BLaER1 treated with 17β-estradiol and CSF1 and Interleukin-3, amounts not matched to agents 10 nM and 100 nM (cell line): Measurements from ENCODE around the gene DARS1.
A peak's percentile ranks its signal among the peaks of the same experiment; 100 is the strongest.

Source experiments
- H3K27ac ChIP-seq, 11 experiments: shearing (Covaris generic); formaldehyde crosslinking; 2 replicates each; pipeline ENCODE4 v1.8.1; 2022
- H3K27me3 ChIP-seq, 11 experiments: shearing (Covaris generic); formaldehyde crosslinking; 2 replicates each; pipeline ENCODE4 v1.8.1; 2022
- H3K36me3 ChIP-seq, 11 experiments: shearing (Covaris generic); formaldehyde crosslinking; 2 replicates each; pipeline ENCODE4 v1.8.1; 2022
- H3K4me1 ChIP-seq, 10 experiments: shearing (Covaris generic); formaldehyde crosslinking; 2 replicates each; pipeline ENCODE4 v1.8.1; 2022
- H3K4me2 ChIP-seq, 11 experiments: shearing (Covaris generic); formaldehyde crosslinking; 2 replicates each; pipeline ENCODE4 v1.8.1; 2022
- H3K4me3 ChIP-seq, 10 experiments: shearing (Covaris generic); formaldehyde crosslinking; 2 replicates each; pipeline ENCODE4 v1.8.1; 2022
- H3K9ac ChIP-seq, 11 experiments: shearing (Covaris generic); formaldehyde crosslinking; 2 replicates each; pipeline ENCODE4 v1.8.1; 2022
- H3K9me3 ChIP-seq, 11 experiments: shearing (Covaris generic); formaldehyde crosslinking; replicated peaks in 1 of 11; 2 replicates each; pipeline ENCODE4 v1.8.1; 2022
- H4K20me1 ChIP-seq, 11 experiments: shearing (Covaris generic); formaldehyde crosslinking; 2 replicates each; pipeline ENCODE4 v1.8.1; 2022
- Cebpa-rat ChIP-seq, 11 experiments: shearing (Covaris generic); IDR thresholded peaks; 2 replicates each; pipeline ENCODE4 v1.8.1; 2022

Gene DARS1

DNA sequence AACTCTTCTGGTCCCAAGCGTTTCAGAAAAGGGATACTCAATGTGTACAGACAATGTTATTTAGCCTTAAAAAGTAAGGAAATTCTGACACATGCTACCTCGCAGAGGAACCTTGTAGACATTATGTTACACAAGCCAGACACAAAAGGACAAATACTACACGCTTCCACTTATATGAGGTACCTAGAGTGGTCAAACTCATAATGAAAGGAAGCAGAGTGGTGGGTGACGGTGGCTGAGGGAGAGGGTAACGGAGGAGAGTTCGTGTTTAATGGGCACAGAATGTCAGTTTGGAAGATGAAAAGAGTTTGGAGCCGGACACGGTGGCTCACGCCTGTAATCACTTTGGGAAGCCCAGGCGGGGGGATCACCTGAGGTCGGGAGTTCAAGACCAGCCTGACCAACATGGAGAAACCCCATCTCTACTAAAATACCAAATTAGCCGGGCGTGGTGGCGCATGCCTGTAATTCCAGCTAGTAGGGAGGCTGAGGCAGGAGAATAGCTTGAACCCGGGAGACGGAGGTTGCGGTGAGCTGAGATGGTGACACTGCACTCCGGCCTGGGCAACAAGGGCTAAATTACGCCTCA lies 110.6 kb downstream of the DARS1 start:
- H3K27ac ChIP-seq, result peak overlapping the region in 7 of 11 experiments; percentile 92 to 96 (median 95); a peak in 7 of 22 replicates
- H3K4me3 ChIP-seq, result peak overlapping the region in 9 of 10 experiments; percentile 81 to 95 (median 88); a peak in 19 of 20 replicates
- peaks cover 17 to 34% (median 27%) of the 10 kb centered on the region in 10 experiments for H3K4me1 ChIP-seq
- H3K9ac ChIP-seq, result peak overlapping the region in 10 of 11 experiments; percentile 85 to 96 (median 95); a peak in 17 of 22 replicates
- H4K20me1 ChIP-seq, result peaks cover 0 to 44% (median 18%) of the 10 kb centered on the region in 11 experiments; a peak in 10 of 22 replicates
- H3K4me2 ChIP-seq, result peak overlapping the region; percentile 69 to 97 (median 89)
- H3K27me3 ChIP-seq, result no peaks in the 10 kb centered on the region
- TF ChIP-seq Cebpa-rat (IDR thresholded peaks at IDR 0.05), result no peak
- H3K9me3 ChIP-seq, result no peaks in the 10 kb centered on the region
- peaks cover 18 to 54% (median 36%) of the 10 kb centered on the region in 11 experiments for H3K36me3 ChIP-seq

GRCh38 chr2:135870571-135870970 lies 114.9 kb downstream of the DARS1 start:
- H3K36me3 ChIP-seq, result peaks cover 53 to 97% (median 79%) of the 10 kb centered on the region in 11 experiments
- no peak for TF ChIP-seq Cebpa-rat (IDR thresholded peaks at IDR 0.05)
- H3K27ac ChIP-seq, result no peak overlapping the region
- no peak overlapping the region for H3K4me2 ChIP-seq
- H3K9me3 ChIP-seq, result no peaks in the 10 kb centered on the region
- no peak overlapping the region for H3K9ac ChIP-seq
- no peak overlapping the region for H3K4me3 ChIP-seq
- no peaks in the 10 kb centered on the region for H3K27me3 ChIP-seq
- peaks cover 11 to 24% (median 20%) of the 10 kb centered on the region in 10 experiments for H3K4me1 ChIP-seq
- peaks cover 0 to 56% (median 18%) of the 10 kb centered on the region in 11 experiments; a peak in 11 of 22 replicates for H4K20me1 ChIP-seq

DNA sequence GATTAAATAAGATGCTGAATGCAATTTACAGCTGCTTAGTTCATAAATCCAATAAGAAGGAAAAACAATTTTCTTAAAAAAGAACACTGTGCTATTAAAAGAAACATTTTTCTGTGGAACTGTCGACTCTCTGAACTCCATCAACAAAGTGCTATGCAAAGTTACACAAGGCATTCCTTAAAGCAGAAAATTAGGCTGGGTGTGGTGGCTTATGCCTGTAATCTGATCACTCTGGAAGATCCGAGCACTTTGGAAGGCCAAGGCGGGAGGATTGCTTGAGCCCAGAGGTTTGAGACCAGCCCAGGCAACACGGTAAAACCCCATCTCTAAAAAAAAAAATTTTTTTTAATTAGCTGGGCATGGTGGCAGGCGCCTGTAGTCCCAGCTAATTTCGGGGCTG lies 122.2 kb downstream of the DARS1 start:
- no peak overlapping the region for H3K4me2 ChIP-seq
- no peaks in the 10 kb centered on the region for H3K4me1 ChIP-seq
- H3K4me3 ChIP-seq, result no peak overlapping the region
- H3K27me3 ChIP-seq, result no peaks in the 10 kb centered on the region
- no peaks in the 10 kb centered on the region for H3K9me3 ChIP-seq
- peaks cover 0 to 23% (median 0%) of the 10 kb centered on the region in 11 experiments; a peak in 6 of 22 replicates for H4K20me1 ChIP-seq
- no peak overlapping the region for H3K27ac ChIP-seq
- peaks cover 91 to 100% (median 96%) of the 10 kb centered on the region in 11 experiments for H3K36me3 ChIP-seq
- TF ChIP-seq Cebpa-rat (IDR thresholded peaks at IDR 0.05), result no peak
- H3K9ac ChIP-seq, result no peak overlapping the region

DNA sequence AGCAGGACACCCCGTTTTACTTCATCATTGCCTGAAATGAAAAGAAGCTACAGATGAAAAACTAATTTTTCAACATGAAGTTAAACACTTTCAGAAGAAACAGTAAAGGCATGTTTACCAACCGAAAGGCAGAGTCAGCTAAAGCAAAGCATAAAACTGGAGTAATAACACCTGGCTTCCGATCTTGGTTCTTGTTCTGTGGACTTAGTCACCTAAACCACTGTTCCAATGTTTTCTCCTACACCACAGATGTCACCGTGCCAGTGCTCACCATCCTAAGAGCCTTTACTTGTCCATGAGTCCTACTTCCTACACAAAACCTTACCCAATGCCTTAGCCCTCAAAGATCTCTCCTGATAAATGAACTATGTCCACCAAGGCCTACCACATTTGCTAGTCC lies 122.7 kb downstream of the DARS1 start:
- H3K9me3 ChIP-seq, result no peaks in the 10 kb centered on the region
- H3K4me3 ChIP-seq, result no peak overlapping the region
- no peaks in the 10 kb centered on the region for H3K27me3 ChIP-seq
- H3K36me3 ChIP-seq, result peaks cover 91 to 100% (median 97%) of the 10 kb centered on the region in 11 experiments
- no peak overlapping the region for H3K9ac ChIP-seq
- H4K20me1 ChIP-seq, result peaks cover 0 to 23% (median 0%) of the 10 kb centered on the region in 11 experiments; a peak in 7 of 22 replicates
- TF ChIP-seq Cebpa-rat (IDR thresholded peaks at IDR 0.05), result no peak
- H3K4me2 ChIP-seq, result no peak overlapping the region
- H3K4me1 ChIP-seq, result no peaks in the 10 kb centered on the region
- no peak overlapping the region for H3K27ac ChIP-seq
